Posterior cingulate gyrus (tissue), 11 donors: Measurements from ENCODE around the gene ECI1.
A peak's percentile ranks its signal among the peaks of the same experiment; 100 is the strongest.

Experiments used
- DNase-seq, 10 donors: peaks; one replicate each; pipeline versions ENCODE4 v3.0.0 to v3.0.0-alpha.2; 2020 to 2021; ENCODE audit warnings: mixed read lengths in 3 of 10
- intact Hi-C: fragments of 100-400 bp; cut with DNase I; formaldehyde crosslinking; loops from one replicate; pipeline ENCODE4 v1.15.1; 2023

ECI1 gene, protein sequence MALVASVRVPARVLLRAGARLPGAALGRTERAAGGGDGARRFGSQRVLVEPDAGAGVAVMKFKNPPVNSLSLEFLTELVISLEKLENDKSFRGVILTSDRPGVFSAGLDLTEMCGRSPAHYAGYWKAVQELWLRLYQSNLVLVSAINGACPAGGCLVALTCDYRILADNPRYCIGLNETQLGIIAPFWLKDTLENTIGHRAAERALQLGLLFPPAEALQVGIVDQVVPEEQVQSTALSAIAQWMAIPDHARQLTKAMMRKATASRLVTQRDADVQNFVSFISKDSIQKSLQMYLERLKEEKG

DNA sequence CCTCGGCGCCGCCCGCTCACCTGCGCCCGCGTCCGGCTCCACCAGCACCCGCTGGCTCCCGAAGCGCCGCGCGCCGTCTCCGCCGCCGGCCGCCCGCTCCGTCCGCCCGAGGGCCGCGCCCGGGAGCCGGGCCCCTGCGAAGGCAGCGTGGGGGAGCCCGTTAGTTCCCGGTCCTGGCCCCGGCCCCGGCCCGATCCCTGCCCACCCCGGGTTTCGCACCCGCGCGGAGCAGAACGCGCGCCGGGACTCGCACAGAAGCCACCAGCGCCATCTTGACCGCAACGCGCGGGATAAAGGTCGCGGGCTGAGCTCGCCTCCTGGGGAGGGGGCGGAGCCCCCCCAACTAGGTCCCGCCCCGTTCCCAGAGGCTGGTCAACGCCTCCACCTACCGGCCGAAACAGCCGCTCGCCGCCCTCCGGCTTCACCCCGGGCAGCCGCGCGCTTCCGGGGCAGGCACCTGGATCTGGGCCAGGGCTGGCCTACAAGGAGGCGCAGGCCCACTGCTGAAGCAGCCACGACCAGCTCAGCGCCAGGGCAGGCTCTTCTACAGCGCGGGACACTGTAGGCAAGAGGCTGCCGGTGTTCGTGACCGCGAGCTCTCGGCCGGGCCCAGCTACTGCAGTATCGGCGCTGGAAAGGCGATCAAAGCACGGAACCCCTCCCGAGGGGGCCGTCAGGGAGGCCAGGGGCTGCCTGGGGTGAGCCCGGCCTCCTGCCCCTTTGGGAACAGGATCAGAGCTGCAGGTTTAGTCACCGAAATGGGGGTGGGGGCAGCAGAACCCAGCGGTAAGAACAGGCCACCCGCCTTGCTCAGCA lies at the start of gene ECI1:
TSS of gene ECI1 (minus strand) at position 292 of the 816 bp plus-strand sequence. CDS start at position 271, 21 bp downstream.
- intact Hi-C loops, result loop anchor here (1.0 kb wide), 1 partner anchor 96 kb away; the partner anchor contains the start of gene TRAF7
- DNase-seq, result peak; percentile 86 to 98 (median 91)

DNA sequence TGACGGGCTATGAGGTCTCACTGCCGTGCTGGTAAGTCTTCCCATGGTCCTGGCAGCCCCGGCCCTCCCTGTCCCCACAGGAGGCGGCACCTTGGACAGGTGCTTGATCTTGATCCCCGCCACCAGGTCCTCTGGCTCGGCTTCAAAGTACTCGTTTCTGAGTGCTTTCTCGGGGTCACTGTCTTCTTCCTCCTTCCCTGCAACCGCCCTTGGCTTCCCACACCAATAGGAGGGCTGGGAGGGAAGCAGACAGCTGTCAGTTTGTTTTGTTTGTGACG lies 48.5 kb upstream of the ECI1 start:
- intact Hi-C loops, result no loop called here
- DNase-seq, result no peak

DNA sequence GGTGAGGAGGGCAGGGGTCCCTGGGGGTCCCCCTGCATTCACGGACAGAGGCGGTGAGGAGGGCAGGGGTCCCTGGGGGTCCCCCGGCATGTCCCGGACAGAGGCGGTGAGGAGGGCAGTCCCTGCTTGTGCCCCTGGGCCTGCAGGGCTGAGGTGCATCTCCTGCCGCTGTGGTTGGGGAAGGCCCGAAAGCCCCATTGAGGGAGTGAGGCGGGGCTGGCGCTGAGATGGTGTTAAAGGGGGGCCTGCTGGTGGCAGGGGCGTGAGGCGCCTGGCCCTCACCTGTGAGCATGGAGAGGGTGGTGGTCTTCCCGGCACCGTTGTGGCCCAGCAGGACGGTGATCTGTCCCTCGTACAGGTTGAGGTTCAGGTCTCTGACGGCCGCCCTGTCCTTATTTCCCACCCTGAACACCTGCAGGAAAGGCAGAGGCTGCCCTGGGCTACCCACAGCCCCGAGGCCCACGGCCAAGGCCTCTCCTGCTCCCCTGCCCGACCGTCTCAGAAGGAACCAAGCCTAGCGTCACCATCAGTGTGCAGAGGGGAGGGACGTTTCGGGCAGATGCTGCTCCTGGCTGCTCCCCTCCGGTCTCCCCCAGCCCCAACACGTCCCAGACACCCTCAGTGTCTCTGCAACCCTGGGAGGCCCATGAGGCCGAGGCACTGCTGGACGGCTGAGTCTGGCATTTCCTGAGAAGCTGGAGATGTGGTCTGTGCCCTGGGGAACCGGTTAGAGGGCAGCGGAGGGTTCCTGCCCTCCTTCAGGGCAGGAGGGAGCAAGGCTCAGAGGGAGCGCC lies 47.9 kb upstream of the ECI1 start:
- intact Hi-C loops, result no loop called here
- DNase-seq, result no peak

DNA sequence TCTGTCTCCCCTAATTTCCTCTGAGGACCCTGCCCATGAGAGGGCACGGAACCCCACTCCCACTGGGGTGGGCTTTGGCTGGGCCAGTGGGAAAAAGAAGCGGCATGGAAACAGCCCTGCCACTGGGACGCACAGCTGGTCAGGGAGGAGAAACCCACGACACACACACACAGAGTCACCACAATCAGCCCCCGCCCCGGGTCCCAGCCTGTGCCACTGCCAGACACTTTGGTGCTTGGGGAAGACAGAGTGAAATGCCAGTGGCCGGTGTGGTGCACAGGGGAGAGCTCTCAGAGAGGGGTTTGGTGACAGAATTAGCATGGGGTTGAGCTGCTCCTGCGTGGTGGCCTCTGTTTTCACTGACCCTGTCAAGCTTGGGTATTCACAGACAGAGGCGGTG lies 47.2 kb upstream of the ECI1 start:
- intact Hi-C loops, result no loop called here
- no peak for DNase-seq

DNA sequence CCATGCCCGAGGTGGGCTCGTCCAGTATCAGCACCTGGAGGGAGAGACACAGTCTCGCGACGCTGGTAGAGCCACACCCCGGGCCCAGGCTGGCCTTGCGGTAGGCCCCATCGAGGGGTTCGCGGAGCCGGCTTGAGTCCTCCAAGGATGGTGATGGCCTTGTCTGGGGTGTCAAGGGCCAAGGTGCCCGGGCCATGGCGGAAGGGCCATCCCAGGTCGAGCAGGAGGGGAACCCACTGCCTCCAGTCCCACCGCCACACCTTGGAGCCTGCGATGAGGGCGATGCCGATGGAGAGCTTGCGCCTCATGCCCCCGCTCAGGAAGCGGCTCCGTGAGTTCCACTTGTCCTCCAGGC lies 46.1 kb upstream of the ECI1 start:
- DNase-seq, result peak in 1 of 10 donors; percentile 78
- intact Hi-C loops, result no loop called here

DNA sequence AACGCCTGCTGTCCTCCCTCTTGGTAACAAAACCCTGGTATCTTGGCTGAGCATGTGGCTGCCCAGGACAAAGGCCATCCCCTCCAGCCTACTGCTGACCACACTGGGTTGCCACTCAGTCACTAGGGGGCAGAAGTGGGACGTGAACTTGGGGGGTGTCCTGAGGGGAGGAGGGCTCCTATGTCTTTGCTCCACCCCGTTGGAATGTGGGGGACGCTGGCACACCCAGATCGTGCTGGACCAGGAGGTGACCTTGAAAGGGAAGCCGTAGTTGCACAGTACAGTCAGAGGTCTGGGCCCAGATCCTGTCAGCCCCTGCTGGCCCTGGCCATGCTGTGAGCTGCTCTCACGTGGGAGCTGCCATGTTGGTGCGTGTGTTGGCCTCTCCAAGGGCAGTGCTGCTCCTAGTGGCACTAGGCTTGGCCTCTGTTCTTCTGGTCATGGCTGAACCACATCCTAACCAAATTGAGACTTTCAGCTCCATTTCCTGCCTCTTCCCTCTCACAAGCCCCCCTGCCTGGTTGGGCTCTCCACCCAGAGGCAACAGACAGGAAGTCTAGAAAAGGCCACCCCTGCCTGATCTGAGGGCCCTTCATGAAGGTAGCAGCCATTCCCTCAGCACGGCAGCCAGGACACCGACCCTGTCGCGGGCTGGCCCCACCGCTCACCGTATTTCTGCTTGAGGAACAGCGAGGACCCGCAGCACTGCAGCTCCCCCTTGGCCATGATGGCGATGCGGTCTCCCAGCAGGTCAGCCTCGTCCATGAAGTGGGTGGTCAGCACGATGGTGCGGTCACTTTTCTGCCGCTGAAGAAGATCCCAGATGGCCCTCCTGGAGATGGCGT lies 45.5 kb upstream of the ECI1 start:
- DNase-seq, result peak in 1 of 10 donors; percentile 35
- intact Hi-C loops, result no loop called here

DNA sequence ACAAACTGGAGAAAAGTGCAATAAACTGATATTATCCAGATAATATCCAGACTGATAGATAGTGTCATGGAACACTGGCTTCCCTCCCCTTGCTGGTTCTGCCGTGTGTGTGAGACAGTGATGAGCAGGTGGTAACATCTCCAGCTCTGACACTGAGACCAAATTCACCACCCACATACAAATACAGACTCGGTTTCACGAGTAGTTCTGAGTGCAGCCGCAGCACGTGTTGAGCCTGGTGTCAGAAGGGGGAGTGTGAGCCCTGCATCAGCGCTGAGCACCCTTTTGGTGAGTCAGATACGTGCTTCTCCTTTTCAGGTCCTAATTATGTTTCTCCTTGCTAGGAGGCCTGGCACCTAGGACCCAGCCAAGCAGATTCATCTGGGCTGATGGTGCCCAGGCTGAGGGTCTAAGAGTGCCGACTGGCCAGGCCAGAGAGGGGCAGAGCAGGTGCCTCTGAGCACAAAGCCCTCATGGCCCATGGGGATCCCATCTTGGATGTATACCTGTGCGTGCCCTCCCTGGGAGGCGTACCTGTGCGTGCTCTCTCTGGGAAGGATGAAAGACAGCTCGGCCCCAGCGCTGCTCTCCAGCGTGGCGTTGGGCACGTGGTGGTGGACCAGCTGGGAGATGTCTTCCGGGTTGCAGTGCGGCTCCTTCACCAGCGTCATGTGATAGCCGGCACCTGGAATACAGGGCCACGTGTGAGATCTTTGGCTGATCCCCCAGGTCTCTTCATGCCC lies 43.8 kb upstream of the ECI1 start:
- peak in 3 of 10 donors; percentile 27 to 91 (median 65) for DNase-seq
- intact Hi-C loops, result no loop called here

DNA sequence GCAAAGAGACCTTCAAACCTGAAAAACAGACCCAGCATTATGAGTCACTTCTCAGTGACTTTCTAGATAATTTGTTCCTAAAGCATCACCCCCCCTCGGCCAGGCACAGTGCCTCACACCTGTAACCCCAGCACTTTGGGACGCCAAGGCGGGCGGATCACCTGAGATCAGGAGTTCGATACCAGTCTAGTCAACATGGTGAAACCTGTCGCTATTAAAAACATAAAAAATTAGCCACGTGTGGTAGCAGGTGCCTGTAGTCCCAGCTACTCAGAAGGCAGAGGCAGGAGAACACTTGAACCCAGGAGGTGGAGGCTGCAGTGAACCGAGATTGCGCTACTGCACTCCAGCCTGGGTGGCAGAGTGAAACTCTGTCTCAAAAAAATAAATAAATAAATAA lies 40.8 kb upstream of the ECI1 start:
- DNase-seq, result no peak
- intact Hi-C loops, result no loop called here

DNA sequence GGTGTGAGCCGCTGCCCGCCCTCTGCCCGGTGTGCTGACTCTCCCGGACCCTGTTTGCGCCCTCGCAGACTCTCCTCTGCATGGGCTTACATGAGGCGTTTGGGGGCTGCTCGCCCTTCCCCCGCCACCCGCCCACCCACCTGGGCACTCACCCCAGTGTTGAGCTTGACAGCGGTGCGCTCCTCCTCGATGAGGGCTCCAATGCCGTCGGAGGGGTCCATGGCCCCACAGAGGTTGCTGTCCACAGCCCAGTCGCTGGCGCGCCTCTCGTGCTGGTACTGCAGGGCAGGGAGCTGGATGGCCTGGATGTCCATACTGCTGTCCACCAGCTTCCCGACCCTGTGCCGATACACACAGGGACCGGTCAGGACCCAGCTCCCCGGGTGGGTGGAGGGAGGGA lies 37.9 kb upstream of the ECI1 start:
- DNase-seq, result no peak
- intact Hi-C loops, result no loop called here

DNA sequence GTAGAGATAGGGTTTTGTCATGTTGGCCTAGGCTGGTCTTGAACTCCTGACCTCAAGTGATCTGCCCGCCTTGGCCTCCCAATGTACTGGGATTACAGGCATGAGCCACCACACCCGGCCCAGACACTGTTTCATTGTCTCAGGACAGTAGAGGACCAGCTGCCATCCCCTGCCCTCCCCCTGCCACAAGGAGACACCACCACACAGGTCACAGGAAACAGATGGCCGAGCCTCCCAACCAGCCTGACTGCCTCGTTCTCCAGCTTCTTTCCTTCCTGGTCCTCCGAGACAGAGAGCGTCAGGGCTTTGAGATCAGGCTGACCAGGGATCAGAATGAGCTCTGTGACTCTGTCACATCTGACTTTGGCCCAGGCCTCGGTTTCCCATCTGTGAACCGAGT lies 37.3 kb upstream of the ECI1 start:
- no peak for DNase-seq
- intact Hi-C loops, result no loop called here

DNA sequence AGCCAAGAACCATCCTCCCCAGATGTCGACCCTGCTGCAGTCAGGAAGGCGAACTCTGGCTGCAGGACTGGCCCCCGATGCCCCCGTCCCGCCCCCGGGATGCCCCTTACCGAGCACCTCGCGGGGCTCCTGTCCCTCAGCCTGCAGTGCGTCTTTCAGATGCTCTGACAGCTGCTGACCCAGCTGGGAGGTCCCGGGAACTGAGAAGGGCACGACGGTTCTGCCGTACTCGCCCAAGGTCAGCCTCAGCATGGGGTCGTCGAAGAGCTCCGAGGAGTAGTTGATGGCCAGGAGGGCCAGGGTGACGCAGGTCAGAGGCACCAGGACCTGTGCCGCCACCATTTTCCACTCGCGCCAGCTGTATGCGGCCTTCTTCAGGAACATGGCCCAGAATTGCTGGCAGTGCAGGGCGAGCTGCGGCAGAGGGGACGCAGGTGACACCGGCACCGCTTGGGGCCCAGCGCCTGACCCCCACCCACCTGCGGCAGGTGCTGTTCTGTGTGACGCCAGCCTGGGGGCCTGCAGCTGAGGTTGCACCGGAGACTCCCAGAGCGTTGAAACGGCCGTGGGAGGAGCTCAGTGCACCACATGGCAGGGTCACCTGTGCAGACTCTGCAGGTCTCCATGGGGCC lies 36.6 kb upstream of the ECI1 start:
- intact Hi-C loops, result no loop called here

DNA sequence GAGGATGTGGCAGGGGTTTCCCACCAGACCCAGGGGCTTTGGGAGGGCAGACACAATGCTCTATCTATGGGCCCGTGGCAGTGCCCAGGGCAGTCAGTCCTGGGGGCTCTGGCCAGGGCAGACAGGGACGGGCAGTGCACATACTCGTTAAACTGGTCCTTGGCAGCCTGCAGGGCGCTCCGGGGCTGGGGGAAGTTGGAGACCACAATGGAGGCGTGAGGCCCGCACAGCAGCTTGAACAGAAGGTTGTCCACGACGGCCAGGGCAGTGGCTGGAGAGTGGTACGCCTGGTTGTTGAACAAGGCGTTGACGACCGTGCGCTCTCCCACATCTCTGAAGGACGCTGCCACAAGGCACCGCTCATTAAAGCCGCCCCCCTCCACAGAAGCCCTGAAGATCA lies 35.2 kb upstream of the ECI1 start:
- DNase-seq, result peak in 1 of 10 donors; percentile 75

More for the DNA sequence above, 36.6 kb upstream of the ECI1 start:
- no peak for DNase-seq

DNA sequence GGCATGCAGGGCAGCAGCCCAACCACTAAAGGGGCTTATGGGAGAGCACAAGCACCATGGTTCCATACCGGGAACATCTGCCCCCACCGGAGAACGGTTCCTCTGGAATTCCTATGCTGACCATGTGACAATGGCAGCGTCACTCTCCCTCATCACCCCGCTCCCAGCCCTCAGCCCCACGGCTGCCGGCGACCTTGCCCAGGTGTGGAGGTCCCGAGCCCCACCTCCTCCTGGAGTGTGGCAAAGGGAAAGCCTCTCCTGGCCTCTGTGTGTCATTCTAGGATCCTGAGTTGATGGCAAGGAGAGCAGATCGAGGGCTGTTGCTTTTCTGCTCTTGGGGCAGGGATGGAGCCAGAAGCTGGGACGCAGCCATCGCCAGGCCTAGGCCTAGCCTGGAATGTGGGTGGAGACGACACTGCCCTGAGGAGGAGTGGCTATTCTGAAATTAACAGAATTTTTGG lies 34.4 kb upstream of the ECI1 start:
- intact Hi-C loops, result no loop called here
- DNase-seq, result peak in 1 of 10 donors; percentile 53

More for the DNA sequence above, 35.2 kb upstream of the ECI1 start:
- intact Hi-C loops, result no loop called here

DNA sequence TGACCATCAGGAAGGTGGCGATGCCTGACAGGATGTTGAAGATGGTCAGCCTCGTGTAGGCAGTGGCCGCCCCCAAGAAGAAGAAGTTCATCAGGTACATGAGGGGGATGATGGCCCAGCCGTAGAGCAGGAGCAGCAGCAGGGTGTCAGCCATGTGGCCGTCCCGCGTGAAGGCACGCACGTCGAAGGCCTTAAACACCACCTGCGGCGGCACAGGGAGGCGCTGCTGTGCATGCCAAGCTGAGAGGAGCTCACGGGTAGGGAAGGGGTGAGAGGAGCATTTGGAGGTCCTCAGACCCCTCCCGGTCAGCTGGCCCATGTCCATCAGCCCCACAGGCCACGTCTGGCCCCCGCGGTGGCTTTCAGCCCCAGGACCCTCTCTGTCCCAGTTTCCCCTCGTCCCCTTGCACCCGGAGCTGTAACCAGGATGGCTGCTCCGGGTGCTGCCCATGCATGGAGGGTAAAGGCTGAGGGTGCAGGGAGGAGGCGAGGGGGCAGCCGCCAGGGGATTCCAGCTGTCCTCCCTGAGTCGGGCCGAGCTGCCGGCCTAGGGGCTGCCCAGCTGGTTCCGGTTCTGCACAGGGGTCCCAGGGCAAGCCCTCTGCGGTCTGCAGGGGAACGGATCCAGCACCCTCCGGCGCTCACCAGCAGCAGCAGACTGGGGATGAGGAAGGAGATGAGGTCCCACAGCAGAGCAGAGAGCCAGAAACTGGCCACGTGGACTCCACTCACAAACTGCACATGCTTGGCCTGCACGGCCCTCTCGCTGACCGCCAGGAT lies 33.6 kb upstream of the ECI1 start:
- intact Hi-C loops, result no loop called here

DNA sequence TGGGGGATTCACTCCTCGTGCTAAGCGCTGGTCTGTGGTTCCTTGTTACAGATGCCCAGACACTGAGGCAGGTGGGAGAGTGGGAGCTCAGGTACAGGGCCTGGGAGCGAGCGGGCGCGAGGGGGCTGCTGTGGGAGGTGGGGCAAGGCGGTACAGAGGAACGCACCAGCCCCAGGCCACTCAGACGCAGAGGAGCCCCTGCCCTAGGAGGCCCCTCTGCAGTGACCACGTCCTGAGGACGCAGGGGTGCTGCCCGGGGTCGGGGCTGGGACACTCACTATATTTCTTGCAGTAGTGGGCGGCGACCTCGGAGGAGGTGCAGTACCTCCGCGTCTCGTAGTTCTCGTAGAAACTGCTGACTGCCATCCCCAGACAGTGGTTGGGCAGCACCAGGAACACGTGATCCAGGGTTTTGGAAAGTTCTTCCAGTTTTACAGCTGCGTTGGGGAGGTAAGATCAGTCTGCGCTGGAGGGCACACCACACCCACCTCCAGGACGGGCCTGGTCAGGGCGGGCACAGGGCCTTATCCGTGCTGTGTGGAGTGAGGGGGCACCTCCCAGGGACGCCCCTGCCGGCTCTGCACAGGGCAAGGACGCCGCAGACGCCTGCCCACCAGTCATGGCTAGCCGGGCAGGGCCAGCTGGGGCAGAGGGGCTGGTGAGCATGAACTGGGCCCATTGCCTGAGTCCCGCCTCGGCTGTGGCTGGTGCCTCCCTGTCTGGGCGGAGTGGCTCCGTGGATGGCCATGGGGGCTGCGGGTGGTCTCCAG lies 32.8 kb upstream of the ECI1 start:
- DNase-seq, result no peak
- intact Hi-C loops, result no loop called here

More for the DNA sequence above, 33.6 kb upstream of the ECI1 start:
- no peak for DNase-seq

DNA sequence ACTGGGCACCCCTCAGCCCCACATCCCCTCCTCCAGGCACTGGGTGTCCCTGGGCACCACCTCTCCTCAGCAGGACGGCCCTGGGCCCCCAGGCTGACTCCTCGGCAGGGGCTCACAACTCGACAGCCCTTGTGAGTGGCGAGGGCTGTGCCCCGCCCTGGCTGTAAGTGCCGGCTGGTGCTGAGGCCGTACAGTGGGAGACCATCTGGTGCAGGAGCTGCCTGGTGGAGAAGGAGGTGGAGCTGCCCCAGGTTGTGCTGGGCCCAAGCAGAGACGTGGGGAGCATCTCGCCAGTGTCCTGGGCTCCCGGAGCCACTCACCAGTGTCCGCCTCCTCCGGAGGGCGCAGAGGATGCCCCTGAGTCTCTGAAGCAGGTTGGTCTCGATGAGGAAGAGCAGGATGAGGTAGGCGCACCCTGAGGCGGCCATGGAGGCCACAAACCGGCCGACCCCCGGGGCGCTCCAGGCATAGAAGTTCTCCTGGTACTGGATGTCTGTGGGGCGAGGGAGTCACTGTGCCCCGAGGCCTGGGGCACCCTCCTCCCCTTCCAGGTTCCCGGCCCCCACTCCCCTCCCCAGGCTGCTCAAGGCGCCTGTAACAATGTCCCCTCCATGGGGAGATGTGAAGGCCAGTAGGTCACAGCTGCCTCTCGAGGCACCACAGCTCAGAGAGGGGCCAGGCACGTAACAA lies 31.6 kb upstream of the ECI1 start:
- intact Hi-C loops, result no loop called here
- DNase-seq, result no peak

DNA sequence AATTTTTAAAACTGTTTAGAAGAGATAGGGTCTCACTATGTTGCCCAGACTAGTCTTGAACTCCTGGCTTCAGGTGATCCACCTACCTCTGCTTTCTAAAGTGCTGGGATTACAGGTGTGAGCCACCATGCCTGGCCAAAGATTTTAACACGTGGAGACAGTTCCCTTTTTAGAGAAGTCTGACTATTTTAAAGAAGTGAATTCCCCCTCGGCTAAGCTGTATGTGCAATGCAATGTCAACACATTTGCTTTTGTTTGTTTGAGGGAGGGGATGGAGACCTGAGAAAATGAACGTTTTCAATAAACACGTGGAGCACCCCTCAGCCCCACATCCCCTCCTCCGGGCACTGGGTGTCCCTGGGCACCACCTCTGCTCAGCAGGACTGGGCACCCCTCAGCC lies 30.9 kb upstream of the ECI1 start:
- intact Hi-C loops, result no loop called here
- DNase-seq, result no peak
